ENCODE data around the gene HOXB7.

DNA sequence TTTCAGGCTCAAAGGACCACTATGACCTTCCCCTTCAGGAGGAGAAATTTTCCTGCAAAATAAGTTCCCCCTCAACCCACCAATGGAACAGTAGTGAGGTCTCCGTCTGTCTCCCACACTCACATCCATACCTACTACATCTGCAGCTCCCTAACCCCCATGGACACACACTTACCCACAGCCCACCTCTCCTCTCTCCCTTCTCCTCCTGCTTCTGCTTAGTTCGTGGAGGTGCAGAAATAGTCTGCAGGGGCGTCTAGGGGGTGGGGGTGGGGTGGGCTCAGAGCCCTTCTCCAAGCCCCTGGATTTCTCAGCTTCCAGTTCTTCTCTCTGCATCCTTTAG is 41.6 kb downstream of the HOXB7 start:
- TF ChIP-seq CTCF (conservative IDR thresholded peaks at IDR 0.05; ENCODE audit: low read length): no peak
- TF ChIP-seq EZH2phosphoT487 (IDR thresholded peaks at IDR 0.05; ENCODE audit: borderline replicate concordance, low read depth, low read length): no peak

All from OCI-LY7 (cell line).